Spleen (tissue), 7 donors: ENCODE data around the gene HIGD1B.

Experiments used
- POLR2A ChIP-seq, 3 donors: fragments of 450-650 bp; IDR thresholded peaks; one replicate each; pipeline ENCODE4 v1.5.1; 2017; ENCODE audit warnings: antibody characterized with exemption in 3 of 3, mild to moderate bottlenecking in 1 of 3
- POLR2AphosphoS5 ChIP-seq, 3 donors: sonication (generic); formaldehyde crosslinking; IDR thresholded peaks; one replicate each; pipeline ENCODE4 v1.5.1; 2017; ENCODE audit warnings: antibody characterized with exemption in 3 of 3
- TF ChIP-seq, protein P1 (sequence below), 11 experiments: fragments of 200-600 bp in 7 of 11; fragments of 450-650 bp in 4 of 11; sonication (generic) in 4 of 11; IDR thresholded peaks in 8 of 11; conservative IDR thresholded peaks in 3 of 11; 1 replicate in 7 of 11; 2 replicates in 4 of 11; pipeline versions ENCODE4 v1.4.0 to v1.8.0; 2016 to 2021; ENCODE audit warnings: antibody characterized with exemption in 11 of 11, inconsistent platforms in 4 of 11, mild to moderate bottlenecking in 1 of 11
- donor health status: DM: no; HTN: no; CAD: no; lungs with moderate emphysema.
- donor health status: DM: no; HTN: no; CAD: no.
- donor health status: DM: no; HTN: no; CAD: no.

DNA sequence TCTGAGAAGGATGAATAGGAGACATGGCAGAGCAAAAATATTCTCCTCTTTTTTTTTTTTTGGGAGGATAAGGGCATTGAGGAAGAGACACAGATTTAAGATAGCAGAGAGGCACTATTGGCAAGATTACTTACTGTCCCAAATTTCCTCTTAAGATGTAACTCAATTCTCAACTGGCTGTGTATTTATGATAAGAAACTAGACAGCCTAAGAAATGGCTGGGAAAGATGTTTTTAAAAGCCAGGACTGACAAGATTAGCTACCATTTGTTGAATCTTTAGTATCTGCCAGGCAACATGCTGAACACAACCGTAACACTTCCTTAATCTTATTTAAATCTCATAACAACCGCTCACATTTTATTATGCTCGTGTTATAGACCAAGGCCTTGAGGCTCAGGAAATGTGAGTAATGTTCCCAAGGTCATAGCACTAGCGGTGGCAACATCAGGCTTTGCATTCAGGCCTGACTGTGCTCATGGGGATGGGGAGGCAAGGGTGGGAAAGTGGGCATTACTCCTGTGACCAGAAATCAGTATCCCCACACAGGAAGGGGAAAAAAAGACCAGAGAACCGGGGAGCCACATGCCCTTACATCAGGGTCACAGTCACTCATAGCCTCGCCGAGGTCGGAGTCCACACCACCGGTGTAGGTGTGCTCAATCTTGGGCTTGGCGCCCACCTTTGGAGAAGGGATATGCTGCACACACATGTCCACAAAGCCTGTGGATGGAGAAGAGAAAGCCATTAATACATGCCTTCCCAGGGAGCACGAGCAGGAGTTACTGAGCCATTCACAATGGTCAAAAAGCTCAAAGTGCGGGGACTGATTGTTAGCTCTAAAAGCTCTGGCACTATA, 15.6 kb downstream of the HIGD1B start:
- TF ChIP-seq POLR2A (IDR thresholded peaks at IDR 0.05) (no peak), POLR2AphosphoS5 (IDR thresholded peaks at IDR 0.05) (peak in 2 of 3 donors; percentile 9 to 41)
- TF ChIP-seq, protein P1, sequence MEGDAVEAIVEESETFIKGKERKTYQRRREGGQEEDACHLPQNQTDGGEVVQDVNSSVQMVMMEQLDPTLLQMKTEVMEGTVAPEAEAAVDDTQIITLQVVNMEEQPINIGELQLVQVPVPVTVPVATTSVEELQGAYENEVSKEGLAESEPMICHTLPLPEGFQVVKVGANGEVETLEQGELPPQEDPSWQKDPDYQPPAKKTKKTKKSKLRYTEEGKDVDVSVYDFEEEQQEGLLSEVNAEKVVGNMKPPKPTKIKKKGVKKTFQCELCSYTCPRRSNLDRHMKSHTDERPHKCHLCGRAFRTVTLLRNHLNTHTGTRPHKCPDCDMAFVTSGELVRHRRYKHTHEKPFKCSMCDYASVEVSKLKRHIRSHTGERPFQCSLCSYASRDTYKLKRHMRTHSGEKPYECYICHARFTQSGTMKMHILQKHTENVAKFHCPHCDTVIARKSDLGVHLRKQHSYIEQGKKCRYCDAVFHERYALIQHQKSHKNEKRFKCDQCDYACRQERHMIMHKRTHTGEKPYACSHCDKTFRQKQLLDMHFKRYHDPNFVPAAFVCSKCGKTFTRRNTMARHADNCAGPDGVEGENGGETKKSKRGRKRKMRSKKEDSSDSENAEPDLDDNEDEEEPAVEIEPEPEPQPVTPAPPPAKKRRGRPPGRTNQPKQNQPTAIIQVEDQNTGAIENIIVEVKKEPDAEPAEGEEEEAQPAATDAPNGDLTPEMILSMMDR (IDR thresholded peaks at IDR 0.05 in 8 of 11, conservative IDR thresholded peaks at IDR 0.05 in 3 of 11) = no peak
